ENCODE measurements around the gene NELL2.

- TF ChIP-seq, protein P1, sequence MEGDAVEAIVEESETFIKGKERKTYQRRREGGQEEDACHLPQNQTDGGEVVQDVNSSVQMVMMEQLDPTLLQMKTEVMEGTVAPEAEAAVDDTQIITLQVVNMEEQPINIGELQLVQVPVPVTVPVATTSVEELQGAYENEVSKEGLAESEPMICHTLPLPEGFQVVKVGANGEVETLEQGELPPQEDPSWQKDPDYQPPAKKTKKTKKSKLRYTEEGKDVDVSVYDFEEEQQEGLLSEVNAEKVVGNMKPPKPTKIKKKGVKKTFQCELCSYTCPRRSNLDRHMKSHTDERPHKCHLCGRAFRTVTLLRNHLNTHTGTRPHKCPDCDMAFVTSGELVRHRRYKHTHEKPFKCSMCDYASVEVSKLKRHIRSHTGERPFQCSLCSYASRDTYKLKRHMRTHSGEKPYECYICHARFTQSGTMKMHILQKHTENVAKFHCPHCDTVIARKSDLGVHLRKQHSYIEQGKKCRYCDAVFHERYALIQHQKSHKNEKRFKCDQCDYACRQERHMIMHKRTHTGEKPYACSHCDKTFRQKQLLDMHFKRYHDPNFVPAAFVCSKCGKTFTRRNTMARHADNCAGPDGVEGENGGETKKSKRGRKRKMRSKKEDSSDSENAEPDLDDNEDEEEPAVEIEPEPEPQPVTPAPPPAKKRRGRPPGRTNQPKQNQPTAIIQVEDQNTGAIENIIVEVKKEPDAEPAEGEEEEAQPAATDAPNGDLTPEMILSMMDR (conservative IDR thresholded peaks at IDR 0.05): no peak
- TF ChIP-seq ZFX (IDR thresholded peaks at IDR 0.05): no peak
These were observed 413.4 kb downstream of the NELL2 start for GRCh38 chr12:44462729-44463128.
